Keratinocyte (primary cell): ENCODE results near the gene ZBTB18. TPM values are rescaled to one million over a fixed set of nuclear protein-coding genes. Genes with fewer than 3 reads are reported as not detected.

Experiments used
- DNase-seq: peaks from one replicate; pipeline ENCODE4 v3.0.0-alpha.2; 2011; ENCODE audit warnings: low read depth, missing footprints, low spot score
- FAIRE-seq: peaks from 2 replicates; lab custom pipeline; 2011; peaks lifted over from hg19 to GRCh38; lab: Jason Lieb, UNC
- H2AFZ ChIP-seq: 2 replicates; pipeline ENCODE4 v1.6.0; 2012; ENCODE audit warnings: low read length, control low read depth, inconsistent platforms; ENCODE audit not compliant: control insufficient read depth
- H3K27ac ChIP-seq: 2 replicates; pipeline ENCODE4 v1.5.1; 2011; ENCODE audit warnings: low read length; ENCODE audit not compliant: control insufficient read depth, insufficient read depth
- H3K27me3 ChIP-seq: 3 replicates; pipeline ENCODE4 v1.6.0; 2011; ENCODE audit warnings: low read length; ENCODE audit not compliant: control insufficient read depth, insufficient read depth; ENCODE audit errors: extremely low read depth
- H3K36me3 ChIP-seq, 2 experiments: 2 replicates in 1 of 2; 3 replicates in 1 of 2; pipeline ENCODE4 v1.5.1; 2011; ENCODE audit warnings: low read length in 2 of 2, mild to moderate bottlenecking in 1 of 2; ENCODE audit not compliant: control insufficient read depth in 2 of 2, insufficient read depth in 2 of 2; ENCODE audit errors: extremely low read depth in 1 of 2
- H3K4me1 ChIP-seq: 3 replicates; pipeline ENCODE4 v1.5.1; 2011; ENCODE audit warnings: low read length; ENCODE audit not compliant: control insufficient read depth, insufficient read depth; ENCODE audit errors: extremely low read depth
- H3K4me2 ChIP-seq: 3 replicates; pipeline ENCODE4 v1.6.0; 2011; ENCODE audit warnings: low read depth, low read length; ENCODE audit not compliant: control insufficient read depth, insufficient read depth; ENCODE audit errors: extremely low read depth
- H3K4me3 ChIP-seq, 3 experiments: fragments of 200-600 bp in 1 of 3; sonication (generic) in 1 of 3; 2 replicates in 2 of 3; 3 replicates in 1 of 3; pipeline ENCODE4 v1.5.1; 2011 to 2016; ENCODE audit warnings: low read length in 3 of 3, mild to moderate bottlenecking in 3 of 3, control low read depth in 2 of 3, inconsistent platforms in 1 of 3, low read depth in 1 of 3, mixed read lengths in 1 of 3, mixed run types in 1 of 3, moderate library complexity in 1 of 3; ENCODE audit not compliant: control insufficient read depth in 2 of 3, insufficient read depth in 2 of 3; ENCODE audit errors: extremely low read depth in 1 of 3
- H3K79me2 ChIP-seq: 2 replicates; pipeline ENCODE4 v1.6.0; 2012; ENCODE audit warnings: low read length; ENCODE audit not compliant: control insufficient read depth, insufficient read depth
- H3K9ac ChIP-seq: 3 replicates; pipeline ENCODE4 v1.6.0; 2011; ENCODE audit warnings: low read length; ENCODE audit not compliant: control insufficient read depth, insufficient read depth; ENCODE audit errors: extremely low read depth
- H3K9me1 ChIP-seq: 3 replicates; pipeline ENCODE4 v1.6.0; 2011; ENCODE audit warnings: low read length; ENCODE audit not compliant: control insufficient read depth, insufficient read depth; ENCODE audit errors: extremely low read depth
- H3K9me3 ChIP-seq: 2 replicates; pipeline ENCODE4 v1.5.1; 2012; ENCODE audit warnings: low read depth, low read length; ENCODE audit not compliant: control insufficient read depth
- H4K20me1 ChIP-seq: 3 replicates; pipeline ENCODE4 v1.6.0; 2011; ENCODE audit warnings: low read length; ENCODE audit not compliant: control insufficient read depth, insufficient read depth; ENCODE audit errors: extremely low read depth
- EZH2 ChIP-seq: IDR thresholded peaks from one replicate; pipeline ENCODE4 v1.6.1; 2012; ENCODE audit warnings: inconsistent platforms, mild to moderate bottlenecking, low read length, moderate library complexity
- dilution Hi-C: fragments of 300-500 bp; cut with MboI; formaldehyde crosslinking; loops from one replicate; pipeline ENCODE4 v1.7.0; 2020; ENCODE audit warnings: low sequenced_read_pairs; ENCODE audit not compliant: extremely low pct_ligation_motif_present
- polyA plus RNA-seq, 5 experiments: library from polyadenylated mRNA; depleted of rRNA in 3 of 5; stranded (reverse) in 3 of 5; stranded (forward) in 1 of 5; unstranded in 1 of 5; fragments of >200 nt; gene quantifications; 1 replicate in 1 of 5; 2 replicates in 3 of 5; 3 replicates in 1 of 5; pipeline versions ENCODE4 v1.2.1 to v1.2.3, GENCODE V29; 2011 to 2012; ENCODE audit warnings: missing spikeins in 2 of 5, low read depth in 1 of 5, low replicate concordance in 1 of 5
- TF ChIP-seq, protein P1 (sequence below), 3 experiments: IDR thresholded peaks in 1 of 3; conservative IDR thresholded peaks in 1 of 3; optimal IDR thresholded peaks in 1 of 3; 2 replicates in 2 of 3; 3 replicates in 1 of 3; pipeline versions ENCODE3 to v1.5.1; 2011; ENCODE audit warnings: low read length in 3 of 3, mild to moderate bottlenecking in 3 of 3, moderate library complexity in 2 of 3, control low read depth in 1 of 3, inconsistent platforms in 1 of 3; ENCODE audit not compliant: insufficient read depth in 2 of 3; ENCODE audit errors: extremely low read depth in 1 of 3

ZBTB18 gene
- polyA plus RNA-seq, 1 donor (not counting 4 experiments of a cell fraction or from before 2014, with no cell fraction given), result 5.8 TPM

DNA sequence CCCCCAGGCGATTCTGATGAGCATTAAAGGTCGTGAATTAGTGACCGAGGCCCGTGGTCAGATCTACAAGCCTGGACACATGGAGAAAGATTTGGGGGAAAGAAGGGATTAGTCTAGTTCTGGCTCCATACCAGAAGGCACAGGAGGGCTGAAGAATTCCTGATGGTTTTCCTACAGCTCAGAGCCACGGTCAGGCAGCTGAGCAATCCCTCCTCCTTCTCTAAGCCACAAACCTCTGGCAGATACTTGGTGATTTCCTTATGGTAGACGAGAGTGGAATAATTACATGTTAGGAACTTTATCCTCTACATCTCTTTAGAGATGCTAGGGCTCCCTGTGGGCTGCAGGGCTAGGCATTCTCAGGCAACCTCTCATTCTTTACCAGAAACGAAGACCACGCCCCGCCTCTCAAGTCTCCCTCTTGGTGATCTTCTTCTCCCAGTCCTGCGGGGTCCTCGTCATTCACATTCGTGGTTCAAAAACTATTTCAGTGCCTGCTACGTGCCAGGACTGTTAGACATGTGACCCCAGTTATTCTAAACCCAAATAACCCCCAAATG, 20.5 kb upstream of the ZBTB18 start:
- H3K79me2 ChIP-seq, result no peaks in the 10 kb centered on the region
- no peaks in the 10 kb centered on the region for H3K36me3 ChIP-seq
- TF ChIP-seq, protein P1, sequence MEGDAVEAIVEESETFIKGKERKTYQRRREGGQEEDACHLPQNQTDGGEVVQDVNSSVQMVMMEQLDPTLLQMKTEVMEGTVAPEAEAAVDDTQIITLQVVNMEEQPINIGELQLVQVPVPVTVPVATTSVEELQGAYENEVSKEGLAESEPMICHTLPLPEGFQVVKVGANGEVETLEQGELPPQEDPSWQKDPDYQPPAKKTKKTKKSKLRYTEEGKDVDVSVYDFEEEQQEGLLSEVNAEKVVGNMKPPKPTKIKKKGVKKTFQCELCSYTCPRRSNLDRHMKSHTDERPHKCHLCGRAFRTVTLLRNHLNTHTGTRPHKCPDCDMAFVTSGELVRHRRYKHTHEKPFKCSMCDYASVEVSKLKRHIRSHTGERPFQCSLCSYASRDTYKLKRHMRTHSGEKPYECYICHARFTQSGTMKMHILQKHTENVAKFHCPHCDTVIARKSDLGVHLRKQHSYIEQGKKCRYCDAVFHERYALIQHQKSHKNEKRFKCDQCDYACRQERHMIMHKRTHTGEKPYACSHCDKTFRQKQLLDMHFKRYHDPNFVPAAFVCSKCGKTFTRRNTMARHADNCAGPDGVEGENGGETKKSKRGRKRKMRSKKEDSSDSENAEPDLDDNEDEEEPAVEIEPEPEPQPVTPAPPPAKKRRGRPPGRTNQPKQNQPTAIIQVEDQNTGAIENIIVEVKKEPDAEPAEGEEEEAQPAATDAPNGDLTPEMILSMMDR (optimal IDR thresholded peaks at IDR 0.05 in 1 of 3, IDR thresholded peaks at IDR 0.05 in 1 of 3, conservative IDR thresholded peaks at IDR 0.05 in 1 of 3; ENCODE audit: extremely low read depth in 1 of 3, insufficient read depth in 2 of 3, low read length in 3 of 3), result no peak
- TF ChIP-seq EZH2, result no peak
- H3K9ac ChIP-seq, result no peak overlapping the region
- no peaks in the 10 kb centered on the region for H3K9me1 ChIP-seq
- H4K20me1 ChIP-seq, result no peaks in the 10 kb centered on the region
- H3K4me3 ChIP-seq, result no peak overlapping the region
- no peaks in the 10 kb centered on the region for H3K4me1 ChIP-seq
- DNase-seq (no peak), FAIRE-seq (no peak)
- no peaks in the 10 kb centered on the region for H3K9me3 ChIP-seq
- no peak overlapping the region for H3K4me2 ChIP-seq
- dilution Hi-C loops, result no loop called here
- no peak overlapping the region for H3K27ac ChIP-seq
- H2AFZ ChIP-seq, result no peak overlapping the region
- H3K27me3 ChIP-seq, result no peaks in the 10 kb centered on the region

GRCh38 chr1:244035358-244035757, 15.7 kb upstream of the ZBTB18 start:
- Histone ChIP-seq H3K27ac (no peak overlapping the region), H3K36me3 (no peaks in the 10 kb centered on the region), H3K9ac (no peak overlapping the region), H3K9me1 (no peaks in the 10 kb centered on the region), H3K4me1 (no peaks in the 10 kb centered on the region), H4K20me1 (no peaks in the 10 kb centered on the region), H3K4me2 (no peak overlapping the region), H3K79me2 (no peaks in the 10 kb centered on the region), H3K4me3 (no peak overlapping the region), H2AFZ (no peak overlapping the region), H3K27me3 (no peaks in the 10 kb centered on the region), H3K9me3 (no peaks in the 10 kb centered on the region)
- no peak for TF ChIP-seq EZH2
- TF ChIP-seq, protein P1 (optimal IDR thresholded peaks at IDR 0.05 in 1 of 3, IDR thresholded peaks at IDR 0.05 in 1 of 3, conservative IDR thresholded peaks at IDR 0.05 in 1 of 3; ENCODE audit: extremely low read depth in 1 of 3, insufficient read depth in 2 of 3, low read length in 3 of 3), result no peak
- dilution Hi-C loops, result no loop called here
- FAIRE-seq, result no peak
- DNase-seq, result no peak
